Adrenal gland (tissue), 12 donors: ENCODE data around the gene COL3A1. TPM values are rescaled to one million over a fixed set of nuclear protein-coding genes. Genes with fewer than 3 reads are reported as not detected.

ENCODE experiments used
- DNase-seq, 7 donors: peaks; one replicate each; pipeline ENCODE4 v3.0.0-alpha.2; 2019 to 2020
- H3K27ac ChIP-seq, 5 donors: fragments of 200-600 bp; sonication (generic) in 4 of 5; 1 replicate in 3 of 5; 2 replicates in 2 of 5; pipeline versions ENCODE4 v1.5.1 to v1.8.0; 2016 to 2020; ENCODE audit warnings: mild to moderate bottlenecking in 1 of 5
- H3K27me3 ChIP-seq: fragments of 200-600 bp; 2 replicates; pipeline ENCODE4 v1.8.0; 2021
- H3K36me3 ChIP-seq, 2 donors: fragments of 200-600 bp; replicated peaks in 1 of 2; 1 replicate in 1 of 2; 2 replicates in 1 of 2; pipeline versions ENCODE4 v1.5.1 to v1.8.0; 2018 to 2022
- H3K4me1 ChIP-seq, 2 donors: fragments of 200-600 bp; replicated peaks in 1 of 2; 1 replicate in 1 of 2; 2 replicates in 1 of 2; pipeline versions ENCODE4 v1.5.1 to v1.8.0; 2018 to 2021
- H3K4me3 ChIP-seq, 4 donors: fragments of 200-600 bp; sonication (generic) in 3 of 4; one replicate each; pipeline ENCODE4 v1.5.1; 2016 to 2018
- H3K9me3 ChIP-seq, 3 donors: fragments of 200-600 bp; sonication (generic) in 1 of 3; replicated peaks in 1 of 3; 1 replicate in 2 of 3; 2 replicates in 1 of 3; pipeline versions ENCODE4 v1.5.1 to v1.8.0; 2016 to 2021
- POLR2A ChIP-seq, 2 donors: fragments of 450-650 bp; IDR thresholded peaks; one replicate each; pipeline ENCODE4 v1.6.1; 2017; ENCODE audit warnings: antibody characterized with exemption in 2 of 2, mild to moderate bottlenecking in 2 of 2, moderate library complexity in 1 of 2
- WGBS, 4 donors: extraction: QIAGEN DNeasy Blood & Tissue Kit in 2 of 4; methylation state at CpG; one replicate each; pipeline versions ENCODE4 v1.1.5 to v1.1.7; 2013 to 2017; 5-methylcytosine and 5-hydroxymethylcytosine counted together
- intact Hi-C, 2 donors: fragments of 100-400 bp; cut with DNase I; formaldehyde crosslinking; loops; one replicate each; pipeline versions ENCODE4 v1.14.1 to v1.15.0; 2022 to 2023
- polyA plus RNA-seq, 3 donors: library from polyadenylated mRNA; stranded (reverse); fragments of 200-250 nt in 2 of 3; fragments of 350-450 nt in 1 of 3; fragmentation: Illumina TruSeq in 1 of 3; extraction: RNeasy Lipid Tissue Mini Kit (QIAGEN cat#74804) in 1 of 3; gene quantifications; one replicate each; pipeline ENCODE4 v1.2.3, GENCODE V29; 2013 to 2014
- total RNA-seq, 9 donors: library from RNA; depleted of rRNA in 4 of 9; stranded (reverse); fragments of >200 nt in 4 of 9; fragments of 120-200 nt in 1 of 9; fragmentation: NEBNext Ultra II Directional in 1 of 9; extraction: Animal tissue kit (Norgen Biotek cat#: 25700) in 1 of 9; gene quantifications; one replicate each; pipeline versions ENCODE4 v1.1.0 to v1.2.4, GENCODE V29; 2013 to 2023
- TF ChIP-seq, protein P1 (sequence below), 6 experiments: fragments of 450-650 bp in 4 of 6; fragments of 200-600 bp in 2 of 6; sonication (generic) in 1 of 6; IDR thresholded peaks; 1 replicate in 5 of 6; 2 replicates in 1 of 6; pipeline versions ENCODE4 v1.5.1 to v1.8.0; 2016 to 2021; ENCODE audit warnings: antibody characterized with exemption in 6 of 6, mild to moderate bottlenecking in 2 of 6, moderate library complexity in 1 of 6
- donor health status: healthy with polysubstance abuse.
- donor health status: Bipolar disorder and iron deficiency.
- donor health status: DM: yes; HTN: yes; CAD: no.
- donor health status: DM: no; HTN: no; CAD: no.
- donor health status: DM: no; HTN: no; CAD: no.
- donor health status: DM: yes; HTN: yes; CAD: no.

Gene COL3A1
- total and polyA plus RNA-seq, 12 donors, result 48.4 to 465 (median 173) TPM

DNA sequence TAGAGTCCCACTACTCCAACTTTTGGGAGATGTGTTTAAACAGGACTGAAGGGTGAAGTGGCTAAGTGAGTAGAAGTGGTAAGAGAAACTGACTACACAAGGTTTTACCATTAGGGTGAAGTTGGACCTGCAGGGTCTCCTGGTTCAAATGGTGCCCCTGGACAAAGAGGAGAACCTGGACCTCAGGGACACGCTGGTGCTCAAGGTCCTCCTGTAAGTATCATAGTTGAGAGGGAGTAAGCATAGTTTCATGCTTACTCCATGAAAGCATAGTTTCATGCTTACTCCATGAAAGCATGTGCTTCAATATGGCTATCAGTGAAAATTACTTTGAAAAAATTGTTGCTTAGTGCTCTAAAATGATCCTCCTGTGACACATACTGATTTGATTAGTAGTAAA is 19.1 kb downstream of the COL3A1 start:
- Histone ChIP-seq H3K9me3 (no peaks in the 10 kb centered on the region), H3K27me3 (no peaks in the 10 kb centered on the region), H3K4me3 (no peak overlapping the region), H3K36me3 (peaks cover 0 to 7% of the 10 kb centered on the region in 2 donors), H3K4me1 (no peaks in the 10 kb centered on the region), H3K27ac (no peak overlapping the region)
- TF ChIP-seq, protein P1, sequence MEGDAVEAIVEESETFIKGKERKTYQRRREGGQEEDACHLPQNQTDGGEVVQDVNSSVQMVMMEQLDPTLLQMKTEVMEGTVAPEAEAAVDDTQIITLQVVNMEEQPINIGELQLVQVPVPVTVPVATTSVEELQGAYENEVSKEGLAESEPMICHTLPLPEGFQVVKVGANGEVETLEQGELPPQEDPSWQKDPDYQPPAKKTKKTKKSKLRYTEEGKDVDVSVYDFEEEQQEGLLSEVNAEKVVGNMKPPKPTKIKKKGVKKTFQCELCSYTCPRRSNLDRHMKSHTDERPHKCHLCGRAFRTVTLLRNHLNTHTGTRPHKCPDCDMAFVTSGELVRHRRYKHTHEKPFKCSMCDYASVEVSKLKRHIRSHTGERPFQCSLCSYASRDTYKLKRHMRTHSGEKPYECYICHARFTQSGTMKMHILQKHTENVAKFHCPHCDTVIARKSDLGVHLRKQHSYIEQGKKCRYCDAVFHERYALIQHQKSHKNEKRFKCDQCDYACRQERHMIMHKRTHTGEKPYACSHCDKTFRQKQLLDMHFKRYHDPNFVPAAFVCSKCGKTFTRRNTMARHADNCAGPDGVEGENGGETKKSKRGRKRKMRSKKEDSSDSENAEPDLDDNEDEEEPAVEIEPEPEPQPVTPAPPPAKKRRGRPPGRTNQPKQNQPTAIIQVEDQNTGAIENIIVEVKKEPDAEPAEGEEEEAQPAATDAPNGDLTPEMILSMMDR (IDR thresholded peaks at IDR 0.05), result no peak
- TF ChIP-seq POLR2A (IDR thresholded peaks at IDR 0.05), result no peak
- WGBS, 4 donors, result 64 to 81% (median 70%) methylated on average over 1 of the region's 1 CpG
- no peak for DNase-seq
- intact Hi-C loops, result no loop called here

- intact Hi-C loops, result no loop called here
- Histone ChIP-seq H3K4me1 (no peaks in the 10 kb centered on the region), H3K27me3 (no peaks in the 10 kb centered on the region), H3K9me3 (no peaks in the 10 kb centered on the region), H3K36me3 (peaks cover 0 to 7% of the 10 kb centered on the region in 2 donors), H3K4me3 (no peak overlapping the region), H3K27ac (no peak overlapping the region)
- DNase-seq, result no peak
- TF ChIP-seq, protein P1 (IDR thresholded peaks at IDR 0.05), result no peak
- no peak for TF ChIP-seq POLR2A (IDR thresholded peaks at IDR 0.05)
Measured at GRCh38 chr2:188997263-188997662, 23.1 kb downstream of the COL3A1 start.

- no peak for DNase-seq
- H3K4me3 ChIP-seq, result no peak overlapping the region
- H3K36me3 ChIP-seq, result peaks cover 0 to 4% of the 10 kb centered on the region in 2 donors
- no peaks in the 10 kb centered on the region for H3K4me1 ChIP-seq
- no peak overlapping the region for H3K27ac ChIP-seq
- H3K27me3 ChIP-seq, result no peaks in the 10 kb centered on the region
- TF ChIP-seq, protein P1 (IDR thresholded peaks at IDR 0.05), result no peak
- H3K9me3 ChIP-seq, result no peaks in the 10 kb centered on the region
- intact Hi-C loops, result no loop called here
Measured at GRCh38 chr2:189000221-189000620, 26.0 kb downstream of the COL3A1 start.

GRCh38 chr2:189002079-189002478 is 27.9 kb downstream of the COL3A1 start:
- Histone ChIP-seq H3K27me3 (no peaks in the 10 kb centered on the region), H3K27ac (no peak overlapping the region), H3K36me3 (peaks cover 0 to 4% of the 10 kb centered on the region in 2 donors), H3K9me3 (no peaks in the 10 kb centered on the region), H3K4me1 (no peaks in the 10 kb centered on the region), H3K4me3 (no peak overlapping the region)
- intact Hi-C loops, result no loop called here
- 23 to 42% (median 28%) methylated on average over 1 of the region's 1 CpG for WGBS, 4 donors
- no peak for TF ChIP-seq POLR2A (IDR thresholded peaks at IDR 0.05)
- TF ChIP-seq, protein P1 (IDR thresholded peaks at IDR 0.05), result no peak
- DNase-seq, result no peak
